Mucosa of gallbladder (tissue), 1 donor: Measurements from ENCODE around the gene MAB21L4. TPM values are rescaled to one million over a fixed set of nuclear protein-coding genes. Genes with fewer than 3 reads are reported as not detected.

Experiments
- DNase-seq: peaks from one replicate; pipeline ENCODE4 v3.0.0-alpha.2; 2020; ENCODE audit warnings: low spot score
- total RNA-seq: library from RNA; stranded (reverse); gene quantifications from one replicate; pipeline ENCODE4 v1.2.1, GENCODE V29; 2021
- donor health status: DM: no; HTN: no; CAD: no.

MAB21L4 gene
- total RNA-seq, 1 donor from 2014 or later = 2.8 TPM

GRCh38 chr2:240911641-240912265 lies 15.8 kb upstream of the MAB21L4 start:
- DNase-seq = no peak

GRCh38 chr2:240909216-240909974 lies 13.4 kb upstream of the MAB21L4 start:
- no peak for DNase-seq

GRCh38 chr2:240906911-240907590 lies 11.1 kb upstream of the MAB21L4 start:
- no peak for DNase-seq

DNA sequence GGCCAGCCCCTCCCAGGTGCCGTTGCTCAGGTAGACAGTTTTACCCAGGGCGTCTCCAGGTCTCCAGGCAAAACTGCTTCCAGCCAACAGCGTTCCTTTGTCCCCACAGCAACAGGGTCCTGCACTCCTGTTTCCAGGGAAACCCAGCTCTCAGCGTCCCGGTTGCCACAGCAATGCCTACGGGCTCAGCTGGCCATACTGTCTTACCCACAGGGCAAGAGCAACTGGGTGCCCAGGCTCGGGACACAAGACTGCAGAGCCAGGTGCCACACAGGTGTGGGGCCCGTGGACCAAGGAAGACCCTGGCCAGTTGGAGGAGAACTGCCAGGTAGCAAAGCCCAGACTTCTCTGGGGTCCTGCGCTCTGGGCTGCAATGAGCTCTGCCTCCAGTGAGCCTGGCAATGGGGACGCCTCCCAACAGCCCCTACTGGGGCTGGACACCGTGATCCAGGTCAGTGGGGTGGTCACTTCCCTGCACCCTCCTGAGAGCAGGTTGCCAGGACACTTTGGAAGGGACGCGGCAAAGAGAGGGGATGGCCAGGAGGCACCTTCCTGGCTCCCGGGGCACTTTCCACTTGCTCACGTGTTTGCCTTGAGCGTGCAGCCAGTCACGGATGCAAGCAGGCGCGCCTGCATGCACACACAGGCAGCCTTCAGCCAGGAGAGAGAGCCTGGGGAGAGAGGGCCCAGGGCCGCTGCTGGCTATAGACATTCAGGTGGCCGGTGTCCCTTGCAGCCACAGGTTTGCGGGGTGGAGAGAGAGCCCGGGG lies 10.4 kb upstream of the MAB21L4 start, which contains the start of gene CROCC2:
CROCC2 (plus strand) TSS at position 196 of the 770 bp plus-strand sequence; CDS start at position 374, 178 bp downstream.
- DNase-seq = no peak

DNA sequence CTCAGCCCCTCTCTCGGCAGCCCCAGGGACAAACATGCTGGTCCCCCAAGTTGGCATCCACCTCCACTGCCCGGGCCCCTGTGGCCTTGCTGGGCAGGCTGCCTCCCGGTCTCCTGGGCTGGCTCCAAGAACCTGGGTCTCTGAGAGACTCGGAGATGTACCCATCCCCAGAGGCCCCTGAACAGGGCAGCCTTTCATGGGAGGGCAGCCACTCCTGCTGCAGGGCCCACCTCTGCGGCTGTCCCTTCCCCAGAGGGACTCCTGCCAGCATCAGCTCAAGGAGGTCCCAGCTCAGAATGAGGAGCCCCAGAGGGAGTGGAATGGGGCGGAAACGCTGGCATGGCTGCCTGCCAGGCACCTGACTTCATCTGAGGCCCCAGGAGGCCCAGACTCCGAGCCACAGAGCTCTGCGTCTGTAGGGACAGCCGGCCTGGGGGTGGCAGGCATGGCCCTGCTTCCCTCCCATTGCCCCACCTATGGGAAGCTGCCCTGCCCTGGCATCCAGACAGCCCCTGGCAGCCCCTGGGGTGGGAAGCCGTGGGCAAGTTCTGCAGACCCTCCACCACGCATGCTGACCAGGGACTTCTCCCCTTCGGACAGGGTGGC lies 9.3 kb upstream of the MAB21L4 start:
- no peak for DNase-seq

DNA sequence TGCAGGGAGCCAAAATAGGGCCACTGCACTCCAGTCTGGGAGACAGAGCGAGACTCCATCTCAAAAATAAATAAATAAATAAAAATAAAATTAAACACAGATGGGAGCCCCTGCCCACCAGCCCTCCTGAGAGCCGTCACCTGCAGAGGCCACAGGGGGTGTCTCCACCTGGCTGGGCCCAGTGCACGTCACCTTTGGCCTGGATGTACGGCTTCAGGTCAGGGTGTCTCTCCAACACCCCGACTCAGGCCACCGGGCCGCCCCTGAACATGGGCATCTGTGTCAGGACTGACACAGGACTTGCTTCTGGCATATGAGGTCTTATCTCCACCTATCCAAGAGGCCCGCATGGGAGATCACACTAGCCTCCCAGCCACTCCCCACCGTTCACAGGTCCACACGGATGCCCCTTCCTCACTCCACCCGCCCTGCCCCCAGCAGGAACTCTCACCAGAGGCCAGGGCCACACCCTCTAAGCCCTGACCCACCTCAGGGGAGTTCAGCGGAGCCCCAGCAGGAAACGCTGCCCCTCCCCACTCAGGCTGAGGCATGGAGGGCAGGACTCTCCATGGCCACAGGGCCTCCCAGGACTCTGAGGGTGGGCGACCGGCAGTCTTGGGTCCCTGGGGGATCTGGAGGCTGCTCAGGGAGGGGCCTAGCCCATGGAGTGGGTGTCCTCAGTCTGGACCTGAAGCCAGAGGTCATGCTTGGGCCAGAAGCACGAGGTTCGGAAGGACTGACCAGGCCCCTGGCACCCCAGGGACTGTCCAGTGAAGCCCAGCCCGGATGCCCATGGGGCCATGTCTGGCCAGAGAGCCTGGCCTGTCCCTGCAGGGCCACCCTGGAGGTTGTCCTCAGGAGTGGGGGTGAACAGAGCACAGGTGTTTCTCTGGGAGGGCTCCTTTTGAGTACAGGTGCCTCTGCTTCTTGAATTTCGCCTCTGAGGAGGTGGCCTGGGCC lies 8.5 kb upstream of the MAB21L4 start:
- DNase-seq = no peak

DNA sequence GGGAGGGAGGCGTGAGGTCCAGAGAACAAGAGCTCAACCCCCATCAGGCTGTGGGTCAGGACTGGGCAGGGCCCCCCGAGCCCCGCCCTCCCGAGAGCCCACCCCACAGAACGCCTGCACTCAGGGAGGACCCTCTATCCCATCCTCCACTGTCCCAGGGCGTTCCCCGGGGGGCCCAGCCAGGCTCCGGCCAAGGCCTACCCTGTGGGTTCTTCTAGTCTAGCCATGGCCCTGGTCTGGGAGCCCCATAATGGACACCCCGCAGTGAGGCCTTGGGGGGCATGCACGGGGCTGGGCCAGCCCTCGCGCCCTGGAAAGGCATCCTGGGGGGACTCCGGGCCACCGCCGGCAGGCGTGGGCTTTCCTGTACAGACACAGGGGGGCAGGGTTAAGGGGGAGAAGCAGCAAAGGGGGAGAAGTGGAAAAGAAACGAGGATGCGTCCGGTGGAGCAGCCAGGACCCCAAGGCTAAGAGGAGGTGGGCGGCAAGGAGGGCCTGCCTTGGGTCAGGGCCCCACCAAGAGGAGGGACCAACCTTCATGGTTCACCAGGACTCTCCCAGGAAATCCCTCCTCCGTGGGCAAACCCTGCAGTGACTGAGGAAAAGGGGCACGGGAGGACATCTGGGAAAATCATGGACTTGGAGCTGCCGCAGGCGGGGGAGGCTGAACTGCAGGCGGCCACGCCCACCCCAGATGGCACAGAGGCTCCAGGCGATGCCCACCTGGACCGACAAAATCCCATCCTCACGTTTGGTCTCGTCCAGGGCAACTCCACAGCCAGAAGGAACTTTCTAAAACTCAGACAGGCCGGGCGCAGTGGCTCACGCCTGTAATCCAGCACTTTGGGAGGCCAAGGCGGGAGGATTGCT lies 7.5 kb upstream of the MAB21L4 start:
- no peak for DNase-seq

GRCh38 chr2:240902615-240903041 lies 6.7 kb upstream of the MAB21L4 start:
- no peak for DNase-seq

- no peak for DNase-seq
Measured at GRCh38 chr2:240901986-240902614, 6.1 kb upstream of the MAB21L4 start.

GRCh38 chr2:240900141-240900860 lies 4.3 kb upstream of the MAB21L4 start:
- DNase-seq = no peak

DNA sequence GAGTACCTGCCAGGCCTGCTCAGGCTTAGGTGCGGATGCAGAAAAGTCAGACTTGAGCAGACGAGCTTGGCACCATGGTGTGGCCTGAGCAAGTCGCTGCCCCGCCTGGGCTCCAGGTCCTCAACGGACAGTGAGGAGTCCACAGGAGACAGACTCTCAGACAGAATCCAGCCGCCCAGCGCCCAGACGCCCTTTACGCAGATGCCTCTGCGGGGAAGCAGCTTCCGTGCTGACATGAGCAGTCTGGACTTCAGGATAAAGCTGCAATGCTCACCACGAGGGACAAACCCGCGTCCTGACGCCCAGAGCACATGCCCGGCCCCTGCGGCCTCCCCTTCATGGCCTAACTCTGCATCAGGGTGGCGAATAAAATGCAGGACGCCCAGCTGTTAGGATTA lies 3.5 kb upstream of the MAB21L4 start:
- no peak for DNase-seq

GRCh38 chr2:240898731-240899467 lies 2.9 kb upstream of the MAB21L4 start:
- no peak for DNase-seq

- DNase-seq = no peak
Measured at GRCh38 chr2:240898108-240898730, 2.3 kb upstream of the MAB21L4 start.

DNA sequence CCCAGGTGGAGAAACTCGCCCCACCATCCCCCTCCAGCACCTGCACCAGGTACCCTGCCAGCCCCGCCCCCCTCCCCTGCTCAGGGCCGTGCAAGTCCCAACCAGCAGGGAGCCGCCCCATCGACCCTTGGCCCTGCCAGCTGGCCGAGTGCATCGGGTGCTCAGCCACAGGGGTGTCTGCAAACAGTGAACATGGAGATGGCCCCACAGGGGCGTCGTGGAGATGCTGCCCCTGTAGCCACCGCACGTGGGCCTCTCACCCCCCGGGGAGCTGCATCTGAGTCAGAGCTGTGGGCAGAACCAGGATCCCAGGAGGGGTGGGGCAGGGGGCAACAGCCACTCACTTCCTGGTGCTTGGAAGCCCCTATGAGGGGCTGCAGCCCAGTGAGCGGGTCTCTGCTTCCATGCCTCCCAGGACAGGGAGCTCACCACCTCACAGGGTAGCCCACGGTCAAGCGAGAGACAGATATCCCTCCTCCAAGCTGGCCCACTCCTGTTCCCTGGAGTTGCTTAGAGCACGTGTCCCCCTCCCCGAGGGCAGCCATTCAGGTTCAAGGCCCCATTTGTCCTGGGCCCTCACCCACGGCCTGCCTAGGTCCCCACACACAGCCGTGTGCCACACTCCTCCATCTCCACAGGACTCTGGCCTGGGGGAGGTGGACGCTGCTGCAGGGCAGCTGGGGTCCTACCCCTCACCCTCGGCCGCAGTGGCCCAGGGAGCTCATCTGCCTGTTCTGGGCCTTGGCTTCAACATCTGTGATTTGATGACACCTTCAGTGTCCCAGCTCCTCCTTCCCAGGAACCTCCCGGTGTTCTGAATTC lies 1.1 kb upstream of the MAB21L4 start:
- DNase-seq = peak; percentile 46

DNA sequence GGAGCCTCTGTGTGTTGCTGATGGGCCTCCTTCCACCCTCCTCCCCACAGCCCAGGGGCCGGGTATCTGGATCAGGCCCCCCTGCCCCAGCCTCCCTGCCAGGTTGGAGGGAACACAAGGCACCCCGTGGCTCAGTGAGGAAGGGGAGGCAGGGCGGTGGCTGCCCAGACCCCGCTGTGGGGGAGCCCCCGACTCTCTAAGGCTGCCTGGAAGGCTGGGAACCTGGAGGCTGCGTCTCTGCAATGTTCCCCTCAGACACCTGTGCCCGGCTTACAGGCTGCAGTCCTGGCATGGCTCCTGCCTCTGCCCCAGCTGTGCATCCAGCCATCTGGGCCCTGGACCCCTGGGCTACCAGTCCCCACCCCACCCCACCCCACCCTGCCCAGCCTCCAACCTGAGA lies 438 bp upstream of the MAB21L4 start:
- no peak for DNase-seq
